ENCODE measurements around the gene EPS15.
A peak's percentile ranks its signal among the peaks of the same experiment; 100 is the strongest.

EPS15 gene

DNA sequence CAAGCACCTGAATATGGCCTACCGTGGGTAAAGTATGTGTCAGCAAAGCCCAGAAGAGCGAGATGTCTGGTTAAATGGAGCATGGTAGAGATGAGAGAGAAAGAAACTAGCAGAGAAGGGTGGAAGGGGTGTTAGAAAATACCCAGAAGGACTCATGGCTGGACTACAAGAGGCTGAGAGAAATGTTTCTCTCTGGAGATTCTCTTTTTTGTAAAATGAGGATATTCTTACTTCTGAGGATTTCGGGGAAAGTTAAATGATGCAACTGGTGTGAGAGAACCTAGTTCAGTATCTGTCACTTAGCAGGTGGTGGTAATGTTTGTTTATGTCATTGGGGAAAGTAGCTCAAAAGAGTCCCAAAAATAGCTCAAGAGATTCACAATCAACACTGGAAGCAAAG is 7.2 kb upstream of the EPS15 start:
- no peak overlapping the region for H3K4me3 Mint-ChIP-seq
- no peaks in the 10 kb centered on the region for H3K4me1 Mint-ChIP-seq (ENCODE audit: low read depth)
- no peak overlapping the region for H3K27ac Mint-ChIP-seq
- no peaks in the 10 kb centered on the region for H3K9me3 Mint-ChIP-seq
- no peaks in the 10 kb centered on the region for H3K36me3 Mint-ChIP-seq (ENCODE audit: low read depth)
- no peaks in the 10 kb centered on the region for H3K27me3 Mint-ChIP-seq

DNA sequence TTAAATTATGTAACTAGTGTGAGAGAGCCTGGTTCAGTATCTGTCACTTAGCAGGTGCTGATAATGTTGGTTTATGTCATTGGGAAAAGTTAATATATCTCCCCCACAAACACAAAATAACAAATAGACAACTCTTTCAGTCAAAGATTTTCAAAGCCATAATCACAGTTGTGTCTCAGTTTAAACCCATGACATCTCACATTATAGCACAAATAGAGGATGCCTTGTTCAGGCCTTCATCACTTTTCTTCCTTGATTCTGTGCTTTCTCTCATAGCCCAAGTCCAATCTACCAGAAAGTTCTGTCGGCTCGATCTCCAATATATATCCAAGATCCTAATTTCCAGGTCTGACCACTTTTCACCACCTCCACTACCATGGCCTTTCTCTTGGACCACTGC is 6.2 kb upstream of the EPS15 start:
- no peak overlapping the region for H3K27ac Mint-ChIP-seq
- no peaks in the 10 kb centered on the region for H3K9me3 Mint-ChIP-seq
- peaks cover 6% of the 10 kb centered on the region for H3K4me1 Mint-ChIP-seq (ENCODE audit: low read depth)
- H3K4me3 Mint-ChIP-seq, result no peak overlapping the region
- H3K36me3 Mint-ChIP-seq (ENCODE audit: low read depth), result no peaks in the 10 kb centered on the region
- no peaks in the 10 kb centered on the region for H3K27me3 Mint-ChIP-seq

DNA sequence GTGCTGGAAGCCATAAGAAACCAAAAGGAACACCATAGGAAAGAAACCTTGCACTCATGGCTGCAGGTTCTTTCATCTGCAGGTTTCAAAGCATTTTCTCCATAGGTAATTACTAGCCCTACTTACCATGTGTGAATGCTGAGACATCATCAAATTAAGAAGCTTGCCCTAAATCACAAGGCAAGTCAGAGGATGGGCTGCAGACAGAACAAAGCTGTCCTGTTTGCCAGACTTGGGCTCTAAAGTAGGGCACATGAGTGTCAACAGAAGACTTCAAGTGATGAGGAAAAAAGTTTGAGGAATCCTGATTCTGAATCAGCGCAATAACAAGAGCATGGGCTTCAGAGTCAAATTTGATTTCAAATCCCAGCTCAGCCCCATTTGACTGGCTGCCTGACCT is 5.8 kb upstream of the EPS15 start:
- Mint-ChIP-seq H3K4me3 (no peak overlapping the region), H3K27me3 (no peaks in the 10 kb centered on the region), H3K27ac (no peak overlapping the region), H3K36me3 (ENCODE audit: low read depth) (no peaks in the 10 kb centered on the region), H3K9me3 (no peaks in the 10 kb centered on the region), H3K4me1 (ENCODE audit: low read depth) (peaks cover 11% of the 10 kb centered on the region)

DNA sequence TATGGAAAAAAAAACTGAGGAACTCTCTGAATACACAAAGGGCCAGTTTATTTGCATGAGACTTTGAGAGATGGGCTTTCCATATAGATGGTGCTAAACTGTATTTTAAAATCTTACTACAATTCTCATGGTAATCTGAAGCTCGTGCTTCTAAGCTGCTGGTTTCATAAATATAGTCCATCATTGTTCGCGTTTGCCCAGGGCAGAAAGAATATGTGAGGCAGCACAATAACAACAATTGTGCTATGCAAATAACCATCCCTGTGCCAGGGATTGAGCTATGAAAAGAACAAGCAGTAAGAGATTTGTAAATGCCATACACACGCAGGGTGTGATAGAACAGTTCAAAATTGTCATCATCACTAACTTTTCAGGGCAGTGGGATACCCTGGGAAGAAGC is 4.9 kb upstream of the EPS15 start:
- Mint-ChIP-seq H3K27me3 (no peaks in the 10 kb centered on the region), H3K36me3 (ENCODE audit: low read depth) (no peaks in the 10 kb centered on the region), H3K9me3 (no peaks in the 10 kb centered on the region), H3K27ac (no peak overlapping the region), H3K4me3 (no peak overlapping the region), H3K4me1 (ENCODE audit: low read depth) (peaks cover 17% of the 10 kb centered on the region)

DNA sequence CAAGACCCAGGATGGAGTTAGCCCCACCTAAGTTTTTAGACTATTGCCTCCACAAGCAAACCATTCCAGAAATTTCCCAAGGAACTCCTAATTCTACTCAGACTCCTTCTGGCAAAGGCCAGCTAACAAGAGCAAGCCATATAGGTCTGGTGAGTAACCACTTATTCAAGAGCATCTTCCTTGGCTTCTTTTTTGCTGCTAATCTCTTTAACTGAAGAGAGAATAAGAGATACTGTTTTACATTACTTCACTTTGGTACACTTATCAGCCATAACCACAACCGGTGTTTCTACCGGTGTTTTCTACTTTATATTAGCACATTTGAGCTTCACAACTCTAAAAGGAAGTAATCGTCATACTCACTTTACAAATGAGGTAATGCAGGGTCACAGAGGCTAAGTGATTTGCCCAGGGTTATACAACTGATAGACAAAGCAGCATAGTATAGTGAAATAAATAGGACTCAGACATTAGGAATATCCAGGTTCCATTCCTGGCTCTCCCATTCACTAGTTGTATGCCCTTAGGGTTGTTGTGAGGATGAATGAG is 1.7 kb upstream of the EPS15 start:
- H3K27me3 Mint-ChIP-seq, result no peaks in the 10 kb centered on the region
- H3K27ac Mint-ChIP-seq, result no peak overlapping the region
- H3K36me3 Mint-ChIP-seq (ENCODE audit: low read depth), result peaks cover 7% of the 10 kb centered on the region
- no peaks in the 10 kb centered on the region for H3K9me3 Mint-ChIP-seq
- H3K4me1 Mint-ChIP-seq (ENCODE audit: low read depth), result peaks cover 40% of the 10 kb centered on the region
- no peak overlapping the region for H3K4me3 Mint-ChIP-seq

DNA sequence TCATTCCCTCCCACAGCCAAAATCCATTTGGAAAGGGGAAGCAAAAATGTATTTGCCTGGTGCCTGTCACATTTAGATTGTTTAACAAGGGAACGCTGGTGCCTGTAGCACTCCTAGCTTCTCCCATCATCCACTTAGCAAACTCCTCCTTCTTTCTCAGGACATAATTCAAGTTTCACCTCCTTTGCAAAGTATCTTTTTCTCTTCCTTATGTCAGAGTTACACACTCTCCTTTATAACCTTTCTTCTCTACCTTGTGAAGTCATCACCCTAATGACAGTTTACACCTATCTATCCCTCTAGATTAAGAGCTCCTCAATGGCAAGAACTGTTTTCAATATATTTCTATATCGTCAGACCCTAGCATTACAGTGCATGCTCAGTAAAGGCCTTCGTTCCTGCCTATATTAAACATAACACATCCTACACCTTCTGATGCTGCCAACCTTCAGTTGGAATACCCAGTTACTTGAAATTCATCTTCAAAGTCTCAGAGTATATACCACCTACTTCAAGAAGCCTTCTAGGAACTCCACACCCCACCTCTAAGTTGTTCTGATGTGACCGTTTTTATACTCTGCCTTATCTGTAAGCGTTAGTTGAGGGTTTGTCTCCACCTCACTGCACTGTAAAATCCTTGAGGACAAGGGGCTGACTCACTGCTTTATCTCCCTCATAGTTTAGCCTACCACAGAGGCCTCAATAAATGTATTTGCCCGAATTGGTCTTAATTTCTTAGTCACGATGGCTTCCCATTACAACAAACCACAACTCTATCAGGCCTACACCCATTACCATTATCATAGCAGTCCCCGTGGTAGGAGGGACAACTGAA is 1.0 kb upstream of the EPS15 start:
- H3K4me1 Mint-ChIP-seq (ENCODE audit: low read depth), result peaks cover 47% of the 10 kb centered on the region
- no peaks in the 10 kb centered on the region for H3K27me3 Mint-ChIP-seq
- peaks cover 7% of the 10 kb centered on the region for H3K36me3 Mint-ChIP-seq (ENCODE audit: low read depth)
- H3K27ac Mint-ChIP-seq, result peak overlapping the region; percentile 74
- H3K4me3 Mint-ChIP-seq, result peak overlapping the region; percentile 74
- no peaks in the 10 kb centered on the region for H3K9me3 Mint-ChIP-seq

DNA sequence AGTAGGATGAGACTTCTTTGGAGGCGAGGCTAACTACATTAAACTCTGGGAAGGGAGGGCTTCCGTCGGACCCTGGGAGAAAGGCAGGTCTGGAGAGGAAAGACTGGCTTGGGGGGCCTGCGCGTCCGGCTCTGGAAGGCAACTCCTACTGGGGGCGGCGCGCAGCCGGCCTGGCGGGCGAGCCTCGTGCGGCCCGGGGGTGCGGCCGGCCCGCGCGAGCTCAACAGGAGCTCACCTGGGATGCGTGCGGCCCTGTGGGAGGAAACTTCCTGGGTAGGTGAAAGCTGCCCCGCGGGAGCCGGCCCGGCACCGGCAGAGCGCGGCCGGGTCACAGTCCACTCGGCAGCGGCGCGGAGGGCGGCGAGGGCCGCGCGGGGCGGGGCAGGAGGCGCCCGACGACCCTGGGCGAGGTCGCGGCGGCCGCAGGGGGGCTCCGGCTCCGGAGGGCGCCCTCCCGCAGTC is 449 bp downstream of the EPS15 start:
- H3K4me3 Mint-ChIP-seq, result peak overlapping the region; percentile 94
- H3K36me3 Mint-ChIP-seq (ENCODE audit: low read depth), result peaks cover 7% of the 10 kb centered on the region
- peaks cover 61% of the 10 kb centered on the region for H3K4me1 Mint-ChIP-seq (ENCODE audit: low read depth)
- H3K27ac Mint-ChIP-seq, result peak overlapping the region; percentile 93
- H3K9me3 Mint-ChIP-seq, result no peaks in the 10 kb centered on the region
- no peaks in the 10 kb centered on the region for H3K27me3 Mint-ChIP-seq

DNA sequence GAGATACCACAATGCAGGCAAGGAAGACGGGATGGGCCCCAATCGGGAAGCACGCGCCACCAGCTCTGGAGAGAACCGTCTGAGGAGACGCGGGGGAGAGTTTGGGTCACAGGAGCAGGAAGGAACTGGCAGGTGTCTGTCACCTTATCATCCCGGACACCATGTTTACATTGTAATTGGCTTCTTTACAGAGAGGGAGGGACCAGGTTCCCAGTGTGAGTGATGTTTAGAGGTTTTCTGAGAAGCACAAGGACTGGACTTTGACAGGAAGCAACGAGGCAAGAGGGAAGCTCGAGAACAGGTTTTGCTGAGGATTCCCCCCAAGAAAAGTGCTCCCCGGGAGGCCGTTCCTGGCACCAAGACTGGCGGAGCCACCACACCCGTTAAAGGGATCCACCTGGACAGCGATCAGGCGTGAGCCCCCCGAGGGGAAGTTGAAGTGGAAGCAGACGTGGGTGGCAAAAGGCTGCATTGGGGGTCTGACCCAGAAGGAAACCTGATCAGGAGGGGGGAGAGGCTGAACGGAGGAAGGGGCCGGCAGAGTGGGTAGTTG is 957 bp downstream of the EPS15 start:
- Mint-ChIP-seq H3K4me3 (peak overlapping the region; percentile 94), H3K4me1 (ENCODE audit: low read depth) (peaks cover 62% of the 10 kb centered on the region), H3K9me3 (no peaks in the 10 kb centered on the region), H3K27me3 (no peaks in the 10 kb centered on the region), H3K36me3 (ENCODE audit: low read depth) (peaks cover 7% of the 10 kb centered on the region), H3K27ac (peak overlapping the region; percentile 93)

DNA sequence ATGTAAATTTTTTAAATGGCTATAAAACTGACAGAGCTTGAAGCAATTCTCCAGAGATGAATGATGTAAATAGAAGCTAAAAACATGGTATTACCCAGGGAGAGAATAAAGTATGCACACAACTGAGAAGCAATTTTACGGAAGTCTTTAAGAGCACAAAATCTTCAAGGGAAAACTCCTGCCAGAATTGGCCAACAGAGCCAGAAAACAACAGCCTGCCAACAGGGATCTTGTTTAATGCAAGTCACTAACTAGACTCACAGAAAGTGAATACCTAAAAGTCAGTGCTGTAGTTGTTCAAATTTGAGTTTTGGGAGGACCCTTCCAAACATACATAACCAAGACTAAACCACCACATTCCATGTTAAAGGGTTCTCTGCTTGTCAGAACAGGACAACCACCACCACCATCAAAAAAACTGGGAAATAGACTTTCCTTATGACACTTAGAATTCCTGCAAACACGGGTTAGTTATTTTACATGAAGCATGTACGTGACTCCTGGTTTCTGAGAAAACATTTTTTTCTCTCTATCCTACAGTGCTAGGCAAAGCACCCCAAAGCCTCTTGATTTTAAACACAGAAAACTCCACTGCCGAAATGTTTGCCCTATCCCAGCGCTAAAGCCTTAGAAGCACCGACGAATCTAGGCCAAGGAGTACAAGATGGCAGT is 1.6 kb downstream of the EPS15 start:
- Mint-ChIP-seq H3K27me3 (no peaks in the 10 kb centered on the region), H3K36me3 (ENCODE audit: low read depth) (peaks cover 7% of the 10 kb centered on the region), H3K4me3 (peak overlapping the region; percentile 94), H3K4me1 (ENCODE audit: low read depth) (peaks cover 68% of the 10 kb centered on the region), H3K27ac (peak overlapping the region; percentile 93), H3K9me3 (no peaks in the 10 kb centered on the region)

DNA sequence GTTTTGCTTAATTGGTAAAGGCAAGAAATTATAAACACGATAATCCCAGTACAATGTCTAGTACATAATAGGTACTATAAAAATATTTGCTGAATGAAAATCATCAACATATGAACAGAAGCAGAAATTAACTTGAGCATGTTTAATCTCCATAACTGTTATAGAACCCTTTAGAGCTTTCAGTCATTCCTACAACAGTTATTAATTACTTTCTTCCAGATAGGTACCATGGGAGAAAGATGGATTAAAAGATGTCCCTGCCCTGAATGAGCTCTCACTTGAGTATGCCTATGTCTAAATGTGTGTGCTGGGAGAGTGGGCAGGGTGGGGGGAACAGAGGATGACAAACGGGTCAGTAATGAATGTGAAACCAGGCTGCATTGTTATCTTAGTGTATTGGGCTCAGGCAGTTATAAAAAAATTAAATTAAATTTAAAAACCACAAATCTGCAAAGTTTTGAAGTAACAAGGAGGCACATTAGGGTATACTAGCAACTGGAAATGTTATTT is 2.4 kb downstream of the EPS15 start:
- peak overlapping the region; percentile 75 for H3K4me3 Mint-ChIP-seq
- peak overlapping the region; percentile 79 for H3K27ac Mint-ChIP-seq
- peaks cover 76% of the 10 kb centered on the region for H3K4me1 Mint-ChIP-seq (ENCODE audit: low read depth)
- no peaks in the 10 kb centered on the region for H3K9me3 Mint-ChIP-seq
- H3K36me3 Mint-ChIP-seq (ENCODE audit: low read depth), result peaks cover 7% of the 10 kb centered on the region
- no peaks in the 10 kb centered on the region for H3K27me3 Mint-ChIP-seq

DNA sequence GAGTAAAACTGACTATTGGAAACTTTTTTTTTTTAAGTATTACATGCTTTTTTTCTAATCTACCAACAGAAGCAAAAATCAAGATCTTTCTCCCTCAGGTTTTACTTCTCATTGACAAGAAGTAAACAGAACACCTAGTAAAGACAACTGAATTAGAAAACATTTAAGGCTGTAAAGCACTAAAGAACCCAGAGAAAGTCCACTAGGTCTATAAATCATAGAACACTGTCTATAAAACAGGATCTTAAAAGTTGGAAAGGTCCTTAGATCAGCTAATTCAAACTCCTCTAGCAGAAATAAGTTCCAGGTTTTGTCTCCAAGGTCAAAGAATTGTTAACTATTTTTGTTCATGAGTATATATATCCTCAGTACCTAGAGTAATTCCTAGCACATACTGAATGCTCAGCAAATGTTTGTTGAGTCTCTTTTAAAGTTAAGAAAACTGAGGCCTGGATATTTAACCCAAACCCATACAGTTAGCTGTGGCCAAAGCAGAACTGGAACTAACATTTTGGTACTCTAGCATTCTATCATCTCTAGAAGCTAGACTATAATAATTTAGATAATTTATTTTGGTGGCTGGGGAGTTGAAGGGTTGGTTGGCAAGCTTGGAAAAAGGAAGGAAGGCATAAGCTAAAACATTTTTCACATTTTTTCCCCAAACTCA is 3.0 kb downstream of the EPS15 start:
- Mint-ChIP-seq H3K27ac (peak overlapping the region; percentile 36), H3K4me3 (peak overlapping the region; percentile 75), H3K36me3 (ENCODE audit: low read depth) (peaks cover 7% of the 10 kb centered on the region), H3K4me1 (ENCODE audit: low read depth) (peaks cover 79% of the 10 kb centered on the region), H3K9me3 (no peaks in the 10 kb centered on the region), H3K27me3 (no peaks in the 10 kb centered on the region)

DNA sequence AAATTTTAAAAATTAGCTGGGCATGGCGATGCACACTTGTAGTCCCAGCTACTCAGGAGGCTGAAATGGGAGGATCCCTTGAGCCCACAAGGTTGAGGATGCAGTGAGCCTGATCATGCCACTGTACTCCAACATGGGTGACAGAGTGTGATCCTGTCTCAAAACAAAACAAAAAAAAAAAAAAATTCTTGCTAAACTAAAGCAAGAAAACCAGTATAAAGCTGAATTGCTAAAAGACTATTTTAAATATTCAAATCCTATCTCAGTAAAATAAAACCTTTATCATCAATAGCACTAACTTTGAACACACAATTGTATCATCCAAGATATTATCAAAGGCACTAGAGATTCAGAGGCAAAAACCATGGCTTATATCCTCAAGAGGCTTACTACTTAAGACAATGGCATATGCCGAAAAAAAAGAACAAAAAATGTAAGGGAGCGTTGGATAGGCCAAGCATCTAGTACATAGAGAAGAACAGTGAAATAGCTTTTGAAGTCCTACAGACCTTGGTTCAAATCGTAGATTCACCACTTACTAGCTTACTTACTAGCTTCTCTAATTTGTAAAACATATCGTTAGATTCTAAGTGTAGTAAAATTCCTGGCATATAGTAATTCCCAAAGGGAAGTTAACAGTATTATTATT is 3.6 kb downstream of the EPS15 start:
- peak overlapping the region; percentile 75 for H3K4me3 Mint-ChIP-seq
- no peaks in the 10 kb centered on the region for H3K27me3 Mint-ChIP-seq
- H3K27ac Mint-ChIP-seq, result no peak overlapping the region
- H3K9me3 Mint-ChIP-seq, result no peaks in the 10 kb centered on the region
- peaks cover 7% of the 10 kb centered on the region for H3K36me3 Mint-ChIP-seq (ENCODE audit: low read depth)
- peaks cover 76% of the 10 kb centered on the region for H3K4me1 Mint-ChIP-seq (ENCODE audit: low read depth)

DNA sequence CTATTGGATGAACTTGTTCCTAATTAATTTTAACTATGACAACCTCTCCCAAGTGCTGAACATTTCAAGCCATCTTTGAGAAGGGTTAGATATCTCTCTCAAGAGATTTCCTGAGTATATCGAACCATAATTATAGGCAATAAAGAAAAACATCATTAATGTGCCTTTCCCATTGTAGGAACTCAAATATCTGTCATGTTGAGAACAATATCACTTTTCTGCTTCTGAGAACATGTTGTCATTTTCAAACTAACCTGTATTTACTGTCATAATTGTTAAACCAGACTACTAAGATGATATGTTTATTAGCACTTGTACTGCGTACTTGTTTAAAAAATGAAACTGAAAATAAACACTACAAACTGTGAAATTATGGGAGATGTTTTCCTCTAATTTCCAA is 4.3 kb downstream of the EPS15 start:
- Mint-ChIP-seq H3K4me3 (peak overlapping the region; percentile 75), H3K4me1 (ENCODE audit: low read depth) (peaks cover 76% of the 10 kb centered on the region)

DNA sequence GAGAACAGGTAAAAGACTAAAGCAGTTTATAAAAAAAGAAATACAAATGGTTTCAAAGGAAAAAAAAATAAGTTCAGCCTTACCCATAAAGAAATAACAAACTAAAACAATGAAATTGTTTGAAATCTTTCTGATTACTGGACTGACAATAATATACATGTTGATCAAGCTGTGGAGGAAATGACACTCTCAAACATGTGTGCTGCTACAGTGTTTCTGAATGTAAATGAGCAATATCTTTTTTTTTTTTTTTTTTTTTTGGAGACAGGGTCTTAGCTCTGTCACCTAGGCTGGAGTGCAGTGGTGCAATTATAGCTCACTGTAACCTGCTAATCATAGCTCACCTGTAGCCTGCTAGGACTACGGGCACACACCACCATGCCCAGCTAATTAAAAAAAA is 6.5 kb downstream of the EPS15 start:
- H3K27ac Mint-ChIP-seq, result no peak overlapping the region
- H3K9me3 Mint-ChIP-seq, result no peaks in the 10 kb centered on the region
- no peaks in the 10 kb centered on the region for H3K36me3 Mint-ChIP-seq (ENCODE audit: low read depth)
- H3K4me3 Mint-ChIP-seq, result no peak overlapping the region
- peaks cover 87% of the 10 kb centered on the region for H3K4me1 Mint-ChIP-seq (ENCODE audit: low read depth)
- H3K27me3 Mint-ChIP-seq, result no peaks in the 10 kb centered on the region

More for the DNA sequence above, 4.3 kb downstream of the EPS15 start:
- H3K27ac Mint-ChIP-seq, result peak overlapping the region; percentile 26
- H3K27me3 Mint-ChIP-seq, result no peaks in the 10 kb centered on the region
- peaks cover 7% of the 10 kb centered on the region for H3K36me3 Mint-ChIP-seq (ENCODE audit: low read depth)
- no peaks in the 10 kb centered on the region for H3K9me3 Mint-ChIP-seq

All from stimulated activated naive CD8-positive, alpha-beta T cell treated with anti-CD3 and anti-CD28 coated beads, Interleukin-15, Interleukin-2, amounts not matched to agents 100 ng/mL and 50 ng/mL, for 24 hours (primary cell).